Endothelial cell of umbilical vein (primary cell): ENCODE measurements around the gene MINDY2. TPM values are rescaled to one million over a fixed set of nuclear protein-coding genes. Genes with fewer than 3 reads are reported as not detected.
A peak's percentile ranks its signal among the peaks of the same experiment; 100 is the strongest.

Source experiments
- BruUV-seq: library from RNA; stranded (reverse); fragments of 400-500 nt; replicated peaks from 2 replicates; lab custom pipeline; 2021; lab: Mats Ljungman, UMichigan
- CTCF ChIA-PET: fragments of 300-600, 350-600 bp; sonication (Branson Sonifier 250); formaldehyde crosslinking; loops from one replicate; lab custom pipeline; 2021; ENCODE audit warnings: antibody characterized with exemption, inconsistent platforms; lab: Charles Lee
- POLR2A ChIA-PET: fragments of 300-600, 350-600 bp; sonication (Branson Sonifier 250); formaldehyde crosslinking; loops from one replicate; lab custom pipeline; 2021; ENCODE audit warnings: antibody characterized with exemption, inconsistent platforms; lab: Charles Lee
- DNase-seq: peaks from one replicate; pipeline ENCODE4 v3.0.0-alpha.2; 2011; ENCODE audit warnings: low read depth, low spot score
- FAIRE-seq: peaks from 2 replicates; lab custom pipeline; 2011; peaks lifted over from hg19 to GRCh38; lab: Jason Lieb, UNC
- H2AFZ ChIP-seq: 2 replicates; pipeline ENCODE4 v1.6.0; 2012; ENCODE audit warnings: low read depth, low read length, control low read depth, inconsistent platforms
- H3K27ac ChIP-seq: 2 replicates; pipeline ENCODE4 v1.5.1; 2011; ENCODE audit warnings: low read depth, mild to moderate bottlenecking, control low read depth, low read length, moderate library complexity; ENCODE audit not compliant: insufficient read depth
- H3K27me3 ChIP-seq, 2 experiments: 2 replicates each; pipeline versions ENCODE4 v1.6.0 to v1.6.1; 2011; ENCODE audit warnings: low read length in 2 of 2, mixed read lengths in 1 of 2; ENCODE audit not compliant: control insufficient read depth in 2 of 2, insufficient read depth in 2 of 2
- H3K36me3 ChIP-seq, 2 experiments: 2 replicates in 1 of 2; 3 replicates in 1 of 2; pipeline ENCODE4 v1.5.1; 2011; ENCODE audit warnings: low read length in 2 of 2, mild to moderate bottlenecking in 1 of 2, moderate library complexity in 1 of 2; ENCODE audit not compliant: control insufficient read depth in 2 of 2, insufficient read depth in 2 of 2; ENCODE audit errors: extremely low read depth in 1 of 2
- H3K4me1 ChIP-seq: 3 replicates; pipeline ENCODE4 v1.5.1; 2011; ENCODE audit warnings: mild to moderate bottlenecking, low read length; ENCODE audit not compliant: control insufficient read depth, insufficient read depth; ENCODE audit errors: extremely low read depth
- H3K4me2 ChIP-seq: 2 replicates; pipeline ENCODE4 v1.6.1; 2011; ENCODE audit warnings: low read length, control low read depth, mixed read lengths; ENCODE audit not compliant: insufficient read depth
- H3K4me3 ChIP-seq, 3 experiments: fragments of 200-600 bp in 1 of 3; sonication (generic), shearing (Covaris generic) in 1 of 3; replicated peaks in 1 of 3; 2 replicates each; pipeline ENCODE4 v1.5.1; 2011 to 2016; ENCODE audit warnings: control low read depth in 3 of 3, low read length in 3 of 3, mild to moderate bottlenecking in 2 of 3, inconsistent platforms in 1 of 3, low read depth in 1 of 3, moderate library complexity in 1 of 3; ENCODE audit not compliant: insufficient read depth in 1 of 3
- H3K79me2 ChIP-seq: 2 replicates; pipeline ENCODE4 v1.6.0; 2012; ENCODE audit warnings: low read length, inconsistent platforms; ENCODE audit not compliant: control insufficient read depth, insufficient read depth
- H3K9ac ChIP-seq: replicated peaks from 2 replicates; pipeline ENCODE3; 2011; ENCODE audit warnings: low read length, control low read depth; ENCODE audit not compliant: insufficient read depth; ENCODE audit errors: extremely low read depth
- H3K9me1 ChIP-seq: replicated peaks from 3 replicates; pipeline ENCODE4 v1.6.0; 2011; ENCODE audit warnings: mild to moderate bottlenecking, low read length; ENCODE audit not compliant: control insufficient read depth, insufficient read depth; ENCODE audit errors: extremely low read depth
- H3K9me3 ChIP-seq: replicated peaks from 2 replicates; pipeline ENCODE4 v1.5.1; 2012; ENCODE audit warnings: low read length, inconsistent platforms; ENCODE audit not compliant: control insufficient read depth, insufficient read depth
- H4K20me1 ChIP-seq: replicated peaks from 2 replicates; pipeline ENCODE3; 2011; ENCODE audit warnings: mild to moderate bottlenecking, low read length; ENCODE audit not compliant: control insufficient read depth, insufficient read depth; ENCODE audit errors: extremely low read depth
- CTCF ChIP-seq, 2 donors: IDR thresholded peaks; 1 replicate in 1 of 2; 2 replicates in 1 of 2; pipeline ENCODE4 v1.5.1; 2011; ENCODE audit warnings: low read length in 2 of 2, mild to moderate bottlenecking in 2 of 2, moderate library complexity in 2 of 2, control low read depth in 1 of 2, inconsistent platforms in 1 of 2, low read depth in 1 of 2; ENCODE audit not compliant: insufficient read depth in 1 of 2; ENCODE audit errors: extremely low read depth in 1 of 2
- EZH2 ChIP-seq: IDR thresholded peaks from 2 replicates; pipeline ENCODE4 v1.6.1; 2012; ENCODE audit warnings: borderline replicate concordance, low read depth, mild to moderate bottlenecking, moderate library complexity, low read length, inconsistent platforms; ENCODE audit not compliant: severe bottlenecking
- FOS ChIP-seq: IDR thresholded peaks from 2 replicates; pipeline ENCODE4 v1.6.1; 2011; ENCODE audit warnings: mild to moderate bottlenecking, low read length, moderate library complexity, borderline replicate concordance; ENCODE audit not compliant: insufficient read depth
- GATA2 ChIP-seq: IDR thresholded peaks from 2 replicates; pipeline ENCODE4 v1.7.0; 2011; ENCODE audit warnings: low read depth, mild to moderate bottlenecking, moderate library complexity, mixed read lengths, low read length; ENCODE audit not compliant: insufficient read length, insufficient read depth
- JUN ChIP-seq: IDR thresholded peaks from 2 replicates; pipeline ENCODE4 v1.6.1; 2011; ENCODE audit warnings: borderline replicate concordance, low read depth; ENCODE audit not compliant: insufficient read length, insufficient read depth
- MAX ChIP-seq: IDR thresholded peaks from 2 replicates; pipeline ENCODE4 v1.6.1; 2011; ENCODE audit not compliant: insufficient read depth, insufficient read length
- MYC ChIP-seq: IDR thresholded peaks from one replicate; pipeline ENCODE4 v1.6.1; 2011; ENCODE audit warnings: mild to moderate bottlenecking, low read depth, low read length
- POLR2AphosphoS5 ChIP-seq: IDR thresholded peaks from 2 replicates; pipeline ENCODE4 v1.6.1; 2012; ENCODE audit warnings: low read depth, mild to moderate bottlenecking, control low read depth, low read length, moderate library complexity; ENCODE audit not compliant: insufficient read depth
- dilution Hi-C: fragments of 300-500 bp; cut with MboI; formaldehyde crosslinking; loops from one replicate; pipeline ENCODE4 v1.15.0; 2019; ENCODE audit warnings: low sequenced_read_pairs; ENCODE audit not compliant: extremely low pct_ligation_motif_present
- intact Hi-C: fragments of 100-400 bp; cut with micrococcal nuclease; formaldehyde crosslinking; loops from one replicate; pipeline ENCODE4 v1.10.0; 2022
- polyA plus RNA-seq, 4 experiments: library from polyadenylated mRNA; depleted of rRNA in 3 of 4; stranded (reverse) in 3 of 4; unstranded in 1 of 4; fragments of >200 nt; gene quantifications; 2 replicates each; pipeline versions ENCODE4 v1.2.1 to v1.2.3, GENCODE V29; 2011 to 2012; ENCODE audit warnings: missing spikeins in 1 of 4
- total RNA-seq: library from RNA; stranded (reverse); gene quantifications from 2 replicates; pipeline ENCODE4 v1.2.3, GENCODE V29; 2021

MINDY2 gene
- total and polyA plus RNA-seq, 2 donors (not counting 3 experiments of a cell fraction or from before 2014, with no cell fraction given): 1.6 to 13.7 TPM

- Histone ChIP-seq H3K9me3 (no peaks in the 10 kb centered on the region), H3K27me3 (no peaks in the 10 kb centered on the region), H3K4me1 (peaks cover 8% of the 10 kb centered on the region), H3K36me3 (no peaks in the 10 kb centered on the region), H4K20me1 (peaks cover 5% of the 10 kb centered on the region), H3K4me2 (no peak overlapping the region), H3K79me2 (no peaks in the 10 kb centered on the region), H3K9ac (no peak overlapping the region), H3K9me1 (no peaks in the 10 kb centered on the region), H2AFZ (no peak overlapping the region), H3K27ac (no peak overlapping the region), H3K4me3 (no peak overlapping the region)
- DNase-seq (peak; percentile 31), FAIRE-seq (peak; percentile 74)
- intact Hi-C loops: no loop called here
- no TSS peak for BruUV-seq
- TF ChIP-seq MAX (no peak), MYC (no peak), EZH2 (no peak), CTCF (IDR thresholded peaks at IDR 0.05; ENCODE audit: extremely low read depth in 1 of 2, insufficient read depth in 1 of 2, low read depth in 1 of 2, low read length in 2 of 2) (no peak), GATA2 (peak; percentile 39), JUN (no peak), FOS (no peak), POLR2AphosphoS5 (peak; percentile 43)
- dilution Hi-C loops: no loop called here
- POLR2A ChIA-PET: no interaction called here
- CTCF ChIA-PET: interaction anchor here (0.6 to 1.4 kb wide), 7 partner anchors 11 to 689 kb away, joined by 3 to 9 read pairs (median 4); no protein-coding TSS in a partner anchor
Observed at GRCh38 chr15:58840048-58840447, 68.9 kb downstream of the MINDY2 start.
